Endothelial cell of umbilical vein (primary cell): Measurements from ENCODE around the gene YY1. TPM values are rescaled to one million over a fixed set of nuclear protein-coding genes. Genes with fewer than 3 reads are reported as not detected.

Experiments used
- BruUV-seq: library from RNA; stranded (reverse); fragments of 400-500 nt; replicated peaks from 2 replicates; lab custom pipeline; 2021; lab: Mats Ljungman, UMichigan
- CTCF ChIA-PET: fragments of 300-600, 350-600 bp; sonication (Branson Sonifier 250); formaldehyde crosslinking; loops from one replicate; lab custom pipeline; 2021; ENCODE audit warnings: antibody characterized with exemption, inconsistent platforms; lab: Charles Lee
- POLR2A ChIA-PET: fragments of 300-600, 350-600 bp; sonication (Branson Sonifier 250); formaldehyde crosslinking; loops from one replicate; lab custom pipeline; 2021; ENCODE audit warnings: antibody characterized with exemption, inconsistent platforms; lab: Charles Lee
- DNase-seq: peaks from one replicate; pipeline ENCODE4 v3.0.0-alpha.2; 2011; ENCODE audit warnings: low read depth, low spot score
- FAIRE-seq: peaks from 2 replicates; lab custom pipeline; 2011; peaks lifted over from hg19 to GRCh38; lab: Jason Lieb, UNC
- H2AFZ ChIP-seq: 2 replicates; pipeline ENCODE4 v1.6.0; 2012; ENCODE audit warnings: low read depth, low read length, control low read depth, inconsistent platforms
- H3K27ac ChIP-seq: 2 replicates; pipeline ENCODE4 v1.5.1; 2011; ENCODE audit warnings: low read depth, mild to moderate bottlenecking, control low read depth, low read length, moderate library complexity; ENCODE audit not compliant: insufficient read depth
- H3K27me3 ChIP-seq, 2 experiments: 2 replicates each; pipeline versions ENCODE4 v1.6.0 to v1.6.1; 2011; ENCODE audit warnings: low read length in 2 of 2, mixed read lengths in 1 of 2; ENCODE audit not compliant: control insufficient read depth in 2 of 2, insufficient read depth in 2 of 2
- H3K36me3 ChIP-seq, 2 experiments: 2 replicates in 1 of 2; 3 replicates in 1 of 2; pipeline ENCODE4 v1.5.1; 2011; ENCODE audit warnings: low read length in 2 of 2, mild to moderate bottlenecking in 1 of 2, moderate library complexity in 1 of 2; ENCODE audit not compliant: control insufficient read depth in 2 of 2, insufficient read depth in 2 of 2; ENCODE audit errors: extremely low read depth in 1 of 2
- H3K4me1 ChIP-seq: 3 replicates; pipeline ENCODE4 v1.5.1; 2011; ENCODE audit warnings: mild to moderate bottlenecking, low read length; ENCODE audit not compliant: control insufficient read depth, insufficient read depth; ENCODE audit errors: extremely low read depth
- H3K4me2 ChIP-seq: 2 replicates; pipeline ENCODE4 v1.6.1; 2011; ENCODE audit warnings: low read length, control low read depth, mixed read lengths; ENCODE audit not compliant: insufficient read depth
- H3K4me3 ChIP-seq, 3 experiments: fragments of 200-600 bp in 1 of 3; sonication (generic), shearing (Covaris generic) in 1 of 3; replicated peaks in 1 of 3; 2 replicates each; pipeline ENCODE4 v1.5.1; 2011 to 2016; ENCODE audit warnings: control low read depth in 3 of 3, low read length in 3 of 3, mild to moderate bottlenecking in 2 of 3, inconsistent platforms in 1 of 3, low read depth in 1 of 3, moderate library complexity in 1 of 3; ENCODE audit not compliant: insufficient read depth in 1 of 3
- H3K79me2 ChIP-seq: 2 replicates; pipeline ENCODE4 v1.6.0; 2012; ENCODE audit warnings: low read length, inconsistent platforms; ENCODE audit not compliant: control insufficient read depth, insufficient read depth
- H3K9ac ChIP-seq: replicated peaks from 2 replicates; pipeline ENCODE3; 2011; ENCODE audit warnings: low read length, control low read depth; ENCODE audit not compliant: insufficient read depth; ENCODE audit errors: extremely low read depth
- H3K9me1 ChIP-seq: replicated peaks from 3 replicates; pipeline ENCODE4 v1.6.0; 2011; ENCODE audit warnings: mild to moderate bottlenecking, low read length; ENCODE audit not compliant: control insufficient read depth, insufficient read depth; ENCODE audit errors: extremely low read depth
- H3K9me3 ChIP-seq: replicated peaks from 2 replicates; pipeline ENCODE4 v1.5.1; 2012; ENCODE audit warnings: low read length, inconsistent platforms; ENCODE audit not compliant: control insufficient read depth, insufficient read depth
- H4K20me1 ChIP-seq: replicated peaks from 2 replicates; pipeline ENCODE3; 2011; ENCODE audit warnings: mild to moderate bottlenecking, low read length; ENCODE audit not compliant: control insufficient read depth, insufficient read depth; ENCODE audit errors: extremely low read depth
- CTCF ChIP-seq, 2 donors: IDR thresholded peaks; 1 replicate in 1 of 2; 2 replicates in 1 of 2; pipeline ENCODE4 v1.5.1; 2011; ENCODE audit warnings: low read length in 2 of 2, mild to moderate bottlenecking in 2 of 2, moderate library complexity in 2 of 2, control low read depth in 1 of 2, inconsistent platforms in 1 of 2, low read depth in 1 of 2; ENCODE audit not compliant: insufficient read depth in 1 of 2; ENCODE audit errors: extremely low read depth in 1 of 2
- MAX ChIP-seq: IDR thresholded peaks from 2 replicates; pipeline ENCODE4 v1.6.1; 2011; ENCODE audit not compliant: insufficient read depth, insufficient read length
- dilution Hi-C: fragments of 300-500 bp; cut with MboI; formaldehyde crosslinking; loops from one replicate; pipeline ENCODE4 v1.15.0; 2019; ENCODE audit warnings: low sequenced_read_pairs; ENCODE audit not compliant: extremely low pct_ligation_motif_present
- intact Hi-C: fragments of 100-400 bp; cut with micrococcal nuclease; formaldehyde crosslinking; loops from one replicate; pipeline ENCODE4 v1.10.0; 2022
- polyA plus RNA-seq, 4 experiments: library from polyadenylated mRNA; depleted of rRNA in 3 of 4; stranded (reverse) in 3 of 4; unstranded in 1 of 4; fragments of >200 nt; gene quantifications; 2 replicates each; pipeline versions ENCODE4 v1.2.1 to v1.2.3, GENCODE V29; 2011 to 2012; ENCODE audit warnings: missing spikeins in 1 of 4
- total RNA-seq: library from RNA; stranded (reverse); gene quantifications from 2 replicates; pipeline ENCODE4 v1.2.3, GENCODE V29; 2021

The YY1 gene
- total and polyA plus RNA-seq, 2 donors (not counting 3 experiments of a cell fraction or from before 2014, with no cell fraction given): 23.5 to 78.6 TPM

GRCh38 chr14:100317912-100318808 is 79.2 kb downstream of the YY1 start:
- Histone ChIP-seq H3K9me1 (no peaks in the 10 kb centered on the region), H3K4me2 (peak overlapping the region; percentile 20), H3K79me2 (no peaks in the 10 kb centered on the region), H3K4me3 (no peak overlapping the region), H2AFZ (peak overlapping the region; percentile 86), H3K36me3 (no peaks in the 10 kb centered on the region), H3K27ac (no peak overlapping the region), H4K20me1 (no peaks in the 10 kb centered on the region), H3K4me1 (no peaks in the 10 kb centered on the region), H3K9me3 (no peaks in the 10 kb centered on the region), H3K9ac (peak overlapping the region; percentile 7), H3K27me3 (no peaks in the 10 kb centered on the region)
- peak; percentile 65 for FAIRE-seq
- intact Hi-C loops (loop anchor here (1.0 to 2.0 kb wide), 4 partner anchors 9 to 57 kb away; a partner anchor contains a TSS), dilution Hi-C loops (no loop called here)
- CTCF ChIA-PET: interaction anchor here (1.0 to 2.7 kb wide), 2 partner anchors 9 to 12 kb away, joined by 7 to 12 read pairs; no protein-coding TSS in a partner anchor
- no TSS peak for BruUV-seq
- DNase-seq: peak; percentile 70
- TF ChIP-seq MAX: no peak
- peak; percentile 95 to 96 for TF ChIP-seq CTCF (IDR thresholded peaks at IDR 0.05; ENCODE audit: extremely low read depth in 1 of 2, insufficient read depth in 1 of 2, low read depth in 1 of 2, low read length in 2 of 2)
- POLR2A ChIA-PET: no interaction called here
